PFSK-1 (cell line): ENCODE results near the gene ST3GAL6.

Source experiments
- FOXP2 ChIP-seq: optimal IDR thresholded peaks from 2 replicates; pipeline ENCODE3; 2011; ENCODE audit warnings: borderline replicate concordance, control low read depth, inconsistent platforms; ENCODE audit not compliant: insufficient read depth; ENCODE audit errors: extremely low read length, extremely low read depth
- POLR2AphosphoS5 ChIP-seq: IDR thresholded peaks from 2 replicates; pipeline ENCODE4 v1.6.1; 2012; ENCODE audit warnings: low read depth, mild to moderate bottlenecking, control low read depth, low read length, moderate library complexity
- SIN3A ChIP-seq: IDR thresholded peaks from 2 replicates; pipeline ENCODE4 v1.6.1; 2012; ENCODE audit warnings: mild to moderate bottlenecking, low read length, moderate library complexity, borderline replicate concordance; ENCODE audit not compliant: insufficient read depth
- TAF1 ChIP-seq: IDR thresholded peaks from 2 replicates; pipeline ENCODE4 v1.6.1; 2012; ENCODE audit warnings: low read length, control low read depth, borderline replicate concordance; ENCODE audit not compliant: insufficient read depth
- TF ChIP-seq, protein P1 (sequence below), 2 experiments: IDR thresholded peaks; 2 replicates each; pipeline versions ENCODE4 v1.6.1 to v1.8.0; 2011 to 2012; ENCODE audit warnings: low read depth in 2 of 2, low read length in 2 of 2, control low read depth in 1 of 2, inconsistent platforms in 1 of 2, mild to moderate bottlenecking in 1 of 2, moderate library complexity in 1 of 2; ENCODE audit not compliant: insufficient read depth in 1 of 2

DNA sequence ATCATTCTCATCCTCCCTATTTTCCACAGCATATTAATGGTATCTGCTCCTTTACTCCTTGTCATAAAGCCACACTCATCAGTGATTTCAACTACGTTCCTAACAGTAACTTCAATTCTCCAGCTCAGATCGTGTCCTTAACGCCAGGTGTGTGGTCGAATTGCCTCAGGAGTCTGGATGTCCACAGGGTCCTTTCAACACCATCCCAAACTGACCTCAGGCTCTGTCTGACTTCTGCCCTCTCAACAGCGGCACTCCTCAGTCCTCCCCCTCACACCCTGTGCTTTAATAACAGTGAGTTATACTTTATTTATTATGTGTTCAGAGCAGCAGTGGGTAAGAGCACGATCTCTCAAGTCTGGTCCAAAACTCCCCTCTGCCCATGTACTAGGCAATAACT is 42.4 kb downstream of the ST3GAL6 start:
- TF ChIP-seq FOXP2 (no peak), POLR2AphosphoS5 (no peak), TAF1 (no peak), SIN3A (no peak)
- TF ChIP-seq, protein P1, sequence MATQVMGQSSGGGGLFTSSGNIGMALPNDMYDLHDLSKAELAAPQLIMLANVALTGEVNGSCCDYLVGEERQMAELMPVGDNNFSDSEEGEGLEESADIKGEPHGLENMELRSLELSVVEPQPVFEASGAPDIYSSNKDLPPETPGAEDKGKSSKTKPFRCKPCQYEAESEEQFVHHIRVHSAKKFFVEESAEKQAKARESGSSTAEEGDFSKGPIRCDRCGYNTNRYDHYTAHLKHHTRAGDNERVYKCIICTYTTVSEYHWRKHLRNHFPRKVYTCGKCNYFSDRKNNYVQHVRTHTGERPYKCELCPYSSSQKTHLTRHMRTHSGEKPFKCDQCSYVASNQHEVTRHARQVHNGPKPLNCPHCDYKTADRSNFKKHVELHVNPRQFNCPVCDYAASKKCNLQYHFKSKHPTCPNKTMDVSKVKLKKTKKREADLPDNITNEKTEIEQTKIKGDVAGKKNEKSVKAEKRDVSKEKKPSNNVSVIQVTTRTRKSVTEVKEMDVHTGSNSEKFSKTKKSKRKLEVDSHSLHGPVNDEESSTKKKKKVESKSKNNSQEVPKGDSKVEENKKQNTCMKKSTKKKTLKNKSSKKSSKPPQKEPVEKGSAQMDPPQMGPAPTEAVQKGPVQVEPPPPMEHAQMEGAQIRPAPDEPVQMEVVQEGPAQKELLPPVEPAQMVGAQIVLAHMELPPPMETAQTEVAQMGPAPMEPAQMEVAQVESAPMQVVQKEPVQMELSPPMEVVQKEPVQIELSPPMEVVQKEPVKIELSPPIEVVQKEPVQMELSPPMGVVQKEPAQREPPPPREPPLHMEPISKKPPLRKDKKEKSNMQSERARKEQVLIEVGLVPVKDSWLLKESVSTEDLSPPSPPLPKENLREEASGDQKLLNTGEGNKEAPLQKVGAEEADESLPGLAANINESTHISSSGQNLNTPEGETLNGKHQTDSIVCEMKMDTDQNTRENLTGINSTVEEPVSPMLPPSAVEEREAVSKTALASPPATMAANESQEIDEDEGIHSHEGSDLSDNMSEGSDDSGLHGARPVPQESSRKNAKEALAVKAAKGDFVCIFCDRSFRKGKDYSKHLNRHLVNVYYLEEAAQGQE (IDR thresholded peaks at IDR 0.05; ENCODE audit: insufficient read depth in 1 of 2, low read depth in 2 of 2, low read length in 2 of 2) = no peak
